ENCODE measurements around the gene SMAD6.
A peak's percentile ranks its signal among the peaks of the same experiment; 100 is the strongest.

SMAD6 gene

DNA sequence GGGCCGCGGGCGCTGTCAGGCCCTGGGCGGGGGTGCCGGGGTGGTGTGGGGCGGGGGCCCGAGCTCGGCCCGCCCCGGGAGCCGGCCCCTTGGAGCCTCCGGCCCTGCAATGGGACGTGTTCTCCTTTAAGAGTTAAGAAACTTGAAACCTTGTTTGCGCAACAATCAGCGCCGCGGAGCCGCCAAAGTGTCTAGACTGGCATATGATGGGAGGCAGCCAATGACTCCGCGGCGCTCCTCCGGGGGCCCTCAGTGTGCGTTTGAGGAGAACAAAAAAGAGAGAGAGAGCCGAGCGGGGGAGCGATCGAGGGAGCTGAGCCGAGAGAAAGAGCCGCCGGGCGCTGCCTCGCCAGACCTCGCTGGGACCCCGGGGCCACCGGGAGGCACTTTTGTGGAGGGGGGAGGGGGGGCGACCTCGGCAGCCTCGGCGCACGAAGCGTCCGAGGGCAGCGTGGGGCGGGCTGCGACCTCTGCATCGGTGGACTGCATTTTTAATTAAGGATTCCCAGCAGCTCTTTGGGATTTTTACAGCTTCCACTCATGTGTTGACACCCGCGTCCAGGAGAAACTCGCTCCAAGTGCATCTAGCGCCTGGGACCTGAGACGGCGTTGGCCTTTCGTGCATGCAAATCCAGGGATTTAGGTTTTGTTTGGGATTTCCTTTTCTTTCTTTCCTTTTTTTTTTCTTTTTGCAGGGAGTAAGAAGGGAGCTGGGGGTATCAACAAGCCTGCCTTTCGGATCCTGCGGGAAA is at the start of gene SMAD6:
SMAD6 (plus strand) TSS at position 202 of the 752 bp plus-strand sequence. CDS start 1,023 bp downstream, outside the sequence.
- DNase-seq = peak; percentile 89

- DNase-seq = no peak
Observed at GRCh38 chr15:66652806-66653205, 49.2 kb upstream of the SMAD6 start.

GRCh38 chr15:66653398-66653797 is 48.6 kb upstream of the SMAD6 start:
- no peak for DNase-seq

DNA sequence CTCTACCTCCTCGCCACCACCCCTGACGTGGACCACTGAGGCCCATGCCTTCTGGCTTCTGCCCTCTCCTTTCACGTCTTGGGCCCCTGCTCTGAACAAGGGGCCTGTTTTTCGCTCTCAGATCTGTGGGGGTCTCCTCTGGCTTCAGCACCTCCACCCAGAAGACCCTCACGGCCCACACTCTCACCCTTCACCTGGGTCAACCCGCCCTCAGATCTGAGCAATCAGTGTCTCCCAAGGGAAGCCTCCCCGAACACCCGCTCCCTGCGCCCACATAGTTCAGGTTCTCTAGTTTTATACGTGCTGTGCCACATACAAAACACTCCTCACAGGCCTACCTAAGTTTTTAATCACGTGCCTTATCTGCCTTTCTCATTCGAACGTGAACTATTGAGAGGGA is 48.2 kb upstream of the SMAD6 start:
- no peak for DNase-seq

GRCh38 chr15:66654361-66654738 is 47.7 kb upstream of the SMAD6 start:
- DNase-seq = no peak

DNA sequence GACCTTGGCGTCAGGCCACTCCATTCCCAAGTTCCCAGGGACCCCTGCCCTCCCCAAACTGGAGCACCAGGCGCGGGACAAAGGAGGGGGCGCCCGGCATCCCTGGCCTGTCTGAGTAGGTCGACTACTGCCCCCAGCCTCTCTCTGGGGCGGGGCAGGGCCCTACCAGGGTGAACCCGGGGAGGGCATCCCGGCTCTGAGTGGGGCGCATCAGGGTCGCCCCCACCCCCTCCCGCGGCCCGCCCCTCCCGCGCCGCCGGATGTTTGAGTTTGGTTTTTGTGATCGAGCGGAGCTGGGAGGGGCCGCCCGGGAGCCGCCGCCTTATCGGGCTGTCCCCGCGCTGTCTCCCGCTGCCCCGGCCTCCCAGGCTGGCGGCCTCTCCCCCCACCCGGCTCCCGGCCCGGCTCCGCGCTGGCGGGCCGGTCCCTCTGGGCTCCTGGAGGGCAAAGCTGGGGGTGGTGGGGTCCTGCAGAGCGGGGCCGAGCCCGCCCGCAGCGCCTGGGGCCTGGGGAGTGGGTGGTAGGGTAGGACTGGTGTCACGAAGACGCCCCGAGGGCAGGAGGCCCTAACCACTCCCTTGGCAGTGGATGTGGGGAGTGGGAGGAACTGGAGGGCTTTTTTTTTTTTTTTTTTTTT is 47.2 kb upstream of the SMAD6 start:
- DNase-seq = no peak

DNA sequence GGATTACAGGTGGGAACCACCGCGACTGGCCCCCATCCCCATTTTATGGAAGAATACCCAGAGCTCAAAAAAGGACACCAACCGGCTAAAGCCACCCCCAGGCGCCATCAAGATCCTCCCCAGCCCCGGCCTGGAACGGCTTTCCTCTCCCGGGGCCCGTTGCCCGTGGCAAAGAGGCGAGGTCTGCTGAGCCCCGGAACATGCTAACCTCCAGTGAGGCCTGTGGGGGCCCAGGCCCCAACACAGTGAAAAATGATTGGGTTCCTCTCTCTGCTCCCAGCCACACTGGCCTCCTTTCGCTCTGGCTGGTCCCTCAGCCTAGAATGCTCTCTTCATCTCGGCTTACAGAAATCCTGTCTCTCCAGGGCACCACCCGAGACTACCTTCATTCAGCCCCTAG is 46.5 kb upstream of the SMAD6 start:
- DNase-seq = no peak

GRCh38 chr15:66655997-66656396 is 46.0 kb upstream of the SMAD6 start:
- no peak for DNase-seq

GRCh38 chr15:66657185-66658020 is 44.6 kb upstream of the SMAD6 start:
- peak; percentile 59 for DNase-seq

DNA sequence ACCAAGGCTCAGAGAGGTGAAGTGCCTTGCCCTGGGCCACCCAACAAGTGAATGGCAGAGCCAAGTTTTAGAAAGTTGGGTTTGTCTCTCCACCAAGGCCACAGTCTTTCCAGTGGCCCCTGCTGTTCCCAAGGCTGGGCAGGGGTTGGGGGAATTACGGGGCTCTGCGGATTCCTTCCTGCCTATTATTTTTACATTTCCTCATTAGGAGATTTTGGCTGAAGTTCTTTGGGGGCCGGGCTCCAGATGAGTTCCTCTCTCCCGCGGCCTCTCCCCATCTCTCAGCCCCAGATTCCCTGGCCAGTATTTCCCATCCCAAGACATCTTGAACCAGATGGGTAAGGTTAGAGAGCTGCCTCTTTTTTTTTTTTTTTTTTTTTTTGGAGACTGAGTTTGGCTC is 44.0 kb upstream of the SMAD6 start:
- DNase-seq = no peak

DNA sequence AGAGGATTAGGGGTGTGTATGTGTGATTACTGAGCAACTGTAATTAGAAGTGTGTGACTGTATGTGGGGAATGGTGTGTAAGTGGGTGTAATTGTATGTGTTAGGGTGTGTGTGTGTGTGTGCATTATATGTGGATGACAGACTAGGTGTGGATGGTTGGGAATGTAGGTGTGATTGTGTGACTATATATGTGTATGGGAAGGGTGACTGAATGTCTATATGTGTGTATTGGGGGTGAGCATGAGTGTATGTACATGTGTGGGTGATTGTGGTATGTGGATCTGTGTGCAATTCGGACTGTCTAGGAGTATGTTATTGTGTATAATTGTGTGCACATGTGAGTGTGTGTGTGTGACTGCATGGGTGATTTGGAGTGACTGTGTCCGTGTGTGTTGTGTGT is 43.2 kb upstream of the SMAD6 start:
- no peak for DNase-seq

- no peak for DNase-seq
Observed at GRCh38 chr15:66659384-66659783, 42.7 kb upstream of the SMAD6 start.

- DNase-seq = no peak
Observed at GRCh38 chr15:66661432-66662096, 40.5 kb upstream of the SMAD6 start.

GRCh38 chr15:66662522-66662921 is 39.5 kb upstream of the SMAD6 start:
- DNase-seq = no peak

- DNase-seq = no peak
Observed at GRCh38 chr15:66663664-66664063, 38.4 kb upstream of the SMAD6 start.

- DNase-seq = no peak
Observed at GRCh38 chr15:66670175-66670574, 31.9 kb upstream of the SMAD6 start.

DNA sequence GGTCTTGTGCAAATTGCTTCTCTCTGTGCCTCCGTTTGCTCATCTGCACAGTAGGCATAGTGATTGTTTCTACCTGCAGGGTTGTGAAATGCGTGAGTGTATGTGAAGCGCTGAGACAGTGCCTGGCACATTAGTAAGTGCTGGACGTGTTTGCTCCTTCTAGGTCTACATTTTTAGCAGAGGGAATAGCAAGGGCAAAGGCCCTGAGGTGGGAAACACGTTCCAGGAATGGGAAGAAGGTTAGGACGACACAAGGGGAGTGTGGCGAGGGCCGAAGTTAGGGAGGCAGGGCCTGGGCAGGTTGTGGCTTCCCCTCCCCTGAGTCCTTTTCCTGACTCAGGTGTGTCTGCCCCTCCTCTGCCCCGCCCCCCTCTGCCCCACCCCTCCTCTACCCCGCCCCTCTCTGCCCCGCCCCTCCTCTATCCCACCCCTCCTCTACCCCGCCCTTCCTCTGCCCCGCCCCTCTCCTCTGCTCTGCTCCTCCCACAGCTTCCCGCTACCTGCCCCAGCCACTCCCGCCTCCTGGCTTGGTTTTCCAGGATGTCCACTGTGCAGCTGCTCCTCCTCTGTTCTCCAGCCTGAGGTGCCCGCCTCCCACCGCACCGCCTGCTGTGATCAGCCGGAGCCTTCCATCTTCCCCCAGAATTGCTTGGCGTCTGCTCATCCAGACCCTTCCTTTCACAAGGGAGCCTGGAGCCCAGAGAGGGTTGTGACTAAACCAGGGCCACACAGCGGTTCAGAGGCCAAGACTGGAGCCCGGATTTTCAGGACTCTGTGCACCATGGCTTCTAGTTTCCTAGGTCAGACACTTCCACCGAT is 31.1 kb upstream of the SMAD6 start:
- DNase-seq = no peak

DNA sequence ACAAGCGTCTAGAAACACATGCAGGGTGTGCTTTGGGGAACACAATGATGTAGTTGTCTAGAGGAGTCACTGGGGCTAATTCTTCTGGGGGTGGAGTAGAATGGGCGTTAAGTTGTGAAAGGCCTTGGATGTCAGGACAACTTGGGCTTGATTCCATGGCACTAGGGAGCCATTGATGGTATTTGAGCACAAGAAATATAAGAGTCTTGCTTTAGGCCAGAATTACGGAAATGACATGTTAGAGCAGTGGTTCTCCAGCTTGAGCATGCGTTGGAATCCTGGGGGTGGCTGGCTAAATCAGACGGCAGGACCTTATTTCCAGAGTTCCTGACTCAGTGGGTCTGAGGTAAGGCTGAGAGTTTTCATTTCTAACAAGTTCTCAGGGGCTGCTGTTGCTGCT is 29.2 kb upstream of the SMAD6 start:
- no peak for DNase-seq

GRCh38 chr15:66673410-66674322 is 28.4 kb upstream of the SMAD6 start:
- no peak for DNase-seq

GRCh38 chr15:66674756-66675155 is 27.3 kb upstream of the SMAD6 start:
- DNase-seq = no peak

DNA sequence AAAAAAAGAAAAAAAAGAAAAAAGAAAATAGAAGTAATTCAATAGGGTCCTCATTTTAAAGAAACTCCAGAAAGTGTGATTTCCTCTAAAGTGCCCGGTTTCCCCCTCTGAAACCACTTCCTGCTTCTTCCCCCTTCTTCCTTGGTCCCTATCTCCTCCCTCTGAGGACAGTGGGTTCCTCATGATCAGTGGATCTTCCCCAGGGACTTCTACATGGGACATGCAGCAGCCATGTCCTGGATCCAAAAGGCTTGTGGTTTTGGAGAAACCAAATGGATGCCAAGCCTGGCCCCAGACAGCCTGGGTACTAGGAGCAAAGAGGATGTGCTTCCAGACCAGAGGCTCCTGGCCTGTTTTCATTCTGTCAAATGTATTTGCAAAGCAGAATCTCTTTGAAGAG is 26.6 kb upstream of the SMAD6 start:
- DNase-seq = no peak

Measured in retina (tissue), 1 donor.